Cardiac muscle cell (in vitro differentiated cells and primary cell): ENCODE data around the gene ALK. TPM values are rescaled to one million over a fixed set of nuclear protein-coding genes. Genes with fewer than 3 reads are reported as not detected.

ENCODE experiments used
- DNase-seq, 2 donors: peaks; one replicate each; pipeline versions ENCODE4 v3.0.0 to v3.0.0-alpha.2; 2010 to 2017; ENCODE audit warnings: low read depth in 1 of 2, low spot score in 1 of 2
- H3K27ac ChIP-seq: fragments of 200-600 bp; sonication (generic); 2 replicates; pipeline ENCODE4 v1.5.1; 2016
- H3K27me3 ChIP-seq: fragments of 200-600 bp; sonication (generic); 2 replicates; pipeline ENCODE4 v1.6.0; 2016; ENCODE audit warnings: control low read depth
- H3K36me3 ChIP-seq: fragments of 200-600 bp; sonication (generic); 2 replicates; pipeline ENCODE4 v1.5.1; 2016; ENCODE audit warnings: control low read depth
- H3K4me1 ChIP-seq: fragments of 200-600 bp; sonication (generic); 2 replicates; pipeline ENCODE4 v1.8.1; 2017; ENCODE audit warnings: low read depth, mild to moderate bottlenecking, mixed run types
- H3K4me3 ChIP-seq: fragments of 200-600 bp; sonication (generic); 2 replicates; pipeline ENCODE4 v1.5.1; 2016; ENCODE audit warnings: mild to moderate bottlenecking
- H3K9me3 ChIP-seq: fragments of 200-600 bp; sonication (generic); 2 replicates; pipeline ENCODE4 v1.5.1; 2017; ENCODE audit warnings: low read depth, mild to moderate bottlenecking, control low read depth
- CTCF ChIP-seq: IDR thresholded peaks from 2 replicates; pipeline ENCODE4 v1.5.1; 2012; ENCODE audit warnings: low read depth, mild to moderate bottlenecking, low read length
- polyA plus RNA-seq: library from polyadenylated mRNA; unstranded; fragments of >200 nt; fragmentation: Nextera tagmentation; extraction: Ambion mirVana; gene quantifications from 2 replicates; pipeline ENCODE4 v1.2.1, GENCODE V29; 2016
- total RNA-seq: library from RNA; depleted of rRNA; stranded (reverse); fragments of >200 nt; gene quantifications from 2 replicates; pipeline ENCODE4 v1.2.3, GENCODE V29; 2016

Gene ALK
- total and polyA plus RNA-seq, 2 experiments from 2014 or later = 1.8 to 4.3 TPM

GRCh38 chr2:29518646-29519337, 402.6 kb downstream of the ALK start:
- H3K27ac ChIP-seq = no peak overlapping the region
- no peaks in the 10 kb centered on the region for H3K36me3 ChIP-seq
- no peak for DNase-seq
- H3K4me1 ChIP-seq = peaks cover 5% of the 10 kb centered on the region
- H3K27me3 ChIP-seq = no peaks in the 10 kb centered on the region
- no peak for TF ChIP-seq CTCF
- H3K9me3 ChIP-seq = no peaks in the 10 kb centered on the region
- no peak overlapping the region for H3K4me3 ChIP-seq

GRCh38 chr2:29518010-29518409, 403.4 kb downstream of the ALK start:
- no peak overlapping the region for H3K4me3 ChIP-seq
- H3K36me3 ChIP-seq = no peaks in the 10 kb centered on the region
- DNase-seq = peak in 1 of 2 donors; percentile 20
- H3K9me3 ChIP-seq = no peaks in the 10 kb centered on the region
- no peaks in the 10 kb centered on the region for H3K4me1 ChIP-seq
- no peak overlapping the region for H3K27ac ChIP-seq
- TF ChIP-seq CTCF = no peak
- no peaks in the 10 kb centered on the region for H3K27me3 ChIP-seq

GRCh38 chr2:29517413-29517812, 404.0 kb downstream of the ALK start:
- H3K36me3 ChIP-seq = no peaks in the 10 kb centered on the region
- DNase-seq = no peak
- H3K4me1 ChIP-seq = no peaks in the 10 kb centered on the region
- H3K27me3 ChIP-seq = no peaks in the 10 kb centered on the region
- no peak overlapping the region for H3K27ac ChIP-seq
- no peak for TF ChIP-seq CTCF
- no peaks in the 10 kb centered on the region for H3K9me3 ChIP-seq
- H3K4me3 ChIP-seq = no peak overlapping the region

- no peak for TF ChIP-seq CTCF
- H3K27ac ChIP-seq = no peak overlapping the region
- no peaks in the 10 kb centered on the region for H3K27me3 ChIP-seq
- H3K9me3 ChIP-seq = no peaks in the 10 kb centered on the region
- H3K4me1 ChIP-seq = no peaks in the 10 kb centered on the region
- no peaks in the 10 kb centered on the region for H3K36me3 ChIP-seq
- H3K4me3 ChIP-seq = no peak overlapping the region
- no peak for DNase-seq
Measured at GRCh38 chr2:29516767-29517166, 404.6 kb downstream of the ALK start.

- Histone ChIP-seq H3K27ac (no peak overlapping the region), H3K36me3 (no peaks in the 10 kb centered on the region), H3K4me1 (peaks cover 10% of the 10 kb centered on the region), H3K4me3 (no peak overlapping the region), H3K9me3 (no peaks in the 10 kb centered on the region), H3K27me3 (no peaks in the 10 kb centered on the region)
- no peak for DNase-seq
- TF ChIP-seq CTCF = no peak
Measured at GRCh38 chr2:29509878-29510277, 411.5 kb downstream of the ALK start.
